Uterus (tissue), 4 donors: ENCODE measurements around the gene APOBEC2. TPM values are rescaled to one million over a fixed set of nuclear protein-coding genes. Genes with fewer than 3 reads are reported as not detected.

Experiments
- DNase-seq, 2 donors: peaks; one replicate each; pipeline ENCODE4 v3.0.0-alpha.2; 2019 to 2020
- H3K27ac ChIP-seq, 2 donors: fragments of 200-600 bp; sonication (generic); 1 replicate in 1 of 2; 2 replicates in 1 of 2; pipeline ENCODE4 v1.5.1; 2016 to 2018
- H3K27me3 ChIP-seq, 2 donors: fragments of 200-600 bp; sonication (generic); one replicate each; pipeline ENCODE4 v1.5.1; 2018 to 2019; ENCODE audit warnings: control low read depth in 1 of 2
- H3K36me3 ChIP-seq, 2 donors: fragments of 200-600 bp; sonication (generic); one replicate each; pipeline ENCODE4 v1.5.1; 2019; ENCODE audit warnings: control low read depth in 1 of 2
- H3K4me1 ChIP-seq, 2 donors: fragments of 200-600 bp; sonication (generic); one replicate each; pipeline ENCODE4 v1.5.1; 2018 to 2019; ENCODE audit warnings: control low read depth in 1 of 2
- H3K4me3 ChIP-seq, 2 donors: fragments of 200-600 bp; sonication (generic); 1 replicate in 1 of 2; 2 replicates in 1 of 2; pipeline ENCODE4 v1.5.1; 2018 to 2019; ENCODE audit warnings: mild to moderate bottlenecking in 1 of 2
- H3K9me3 ChIP-seq, 2 donors: fragments of 200-600 bp; sonication (generic); one replicate each; pipeline ENCODE4 v1.5.1; 2019; ENCODE audit warnings: control low read depth in 1 of 2
- POLR2A ChIP-seq, 2 donors: fragments of 450-650 bp; IDR thresholded peaks; one replicate each; pipeline ENCODE4 v1.6.1; 2016; ENCODE audit warnings: antibody characterized with exemption in 2 of 2, mild to moderate bottlenecking in 1 of 2, moderate library complexity in 1 of 2
- intact Hi-C: fragments of 100-400 bp; cut with DNase I; formaldehyde crosslinking; loops from one replicate; pipeline ENCODE4 v1.15.1; 2023; ENCODE audit warnings: low total_unique reads
- total RNA-seq, 4 donors: library from RNA; depleted of rRNA in 3 of 4; stranded (reverse); fragments of >200 nt in 3 of 4; gene quantifications; one replicate each; pipeline versions ENCODE4 v1.1.0 to v1.2.4, GENCODE V29; 2014 to 2023
- TF ChIP-seq, protein P1 (sequence below), 4 experiments: fragments of 200-600 bp in 2 of 4; fragments of 450-650 bp in 2 of 4; sonication (generic) in 2 of 4; IDR thresholded peaks; one replicate each; pipeline ENCODE4 v1.5.1; 2016 to 2019; ENCODE audit warnings: antibody characterized with exemption in 4 of 4, mild to moderate bottlenecking in 2 of 4, moderate library complexity in 1 of 4
- donor health status: DM: yes; HTN: yes; CAD: no.

The APOBEC2 gene
- total RNA-seq, 4 donors from 2014 or later = not detected

GRCh38 chr6:41040940-41041536 lies 12.0 kb upstream of the APOBEC2 start:
- TF ChIP-seq, protein P1, sequence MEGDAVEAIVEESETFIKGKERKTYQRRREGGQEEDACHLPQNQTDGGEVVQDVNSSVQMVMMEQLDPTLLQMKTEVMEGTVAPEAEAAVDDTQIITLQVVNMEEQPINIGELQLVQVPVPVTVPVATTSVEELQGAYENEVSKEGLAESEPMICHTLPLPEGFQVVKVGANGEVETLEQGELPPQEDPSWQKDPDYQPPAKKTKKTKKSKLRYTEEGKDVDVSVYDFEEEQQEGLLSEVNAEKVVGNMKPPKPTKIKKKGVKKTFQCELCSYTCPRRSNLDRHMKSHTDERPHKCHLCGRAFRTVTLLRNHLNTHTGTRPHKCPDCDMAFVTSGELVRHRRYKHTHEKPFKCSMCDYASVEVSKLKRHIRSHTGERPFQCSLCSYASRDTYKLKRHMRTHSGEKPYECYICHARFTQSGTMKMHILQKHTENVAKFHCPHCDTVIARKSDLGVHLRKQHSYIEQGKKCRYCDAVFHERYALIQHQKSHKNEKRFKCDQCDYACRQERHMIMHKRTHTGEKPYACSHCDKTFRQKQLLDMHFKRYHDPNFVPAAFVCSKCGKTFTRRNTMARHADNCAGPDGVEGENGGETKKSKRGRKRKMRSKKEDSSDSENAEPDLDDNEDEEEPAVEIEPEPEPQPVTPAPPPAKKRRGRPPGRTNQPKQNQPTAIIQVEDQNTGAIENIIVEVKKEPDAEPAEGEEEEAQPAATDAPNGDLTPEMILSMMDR (IDR thresholded peaks at IDR 0.05) = no peak
- no peak for DNase-seq
- intact Hi-C loops = no loop called here

GRCh38 chr6:41042226-41043055 lies 10.6 kb upstream of the APOBEC2 start, which contains the start of gene TSPO2:
TSS of gene TSPO2 (plus strand) at chr6:41042467. CDS start at chr6:41042986, 519 bp downstream.
- intact Hi-C loops = no loop called here
- H3K36me3 ChIP-seq = no peaks in the 10 kb centered on the region
- no peak for TF ChIP-seq POLR2A (IDR thresholded peaks at IDR 0.05)
- TF ChIP-seq, protein P1 (IDR thresholded peaks at IDR 0.05) = no peak

More at GRCh38 chr6:41040940-41041536, 12.0 kb upstream of the APOBEC2 start:
- Histone ChIP-seq H3K9me3 (no peaks in the 10 kb centered on the region), H3K27ac (no peak overlapping the region), H3K4me3 (no peak overlapping the region), H3K27me3 (no peaks in the 10 kb centered on the region), H3K36me3 (no peaks in the 10 kb centered on the region), H3K4me1 (no peaks in the 10 kb centered on the region)

GRCh38 chr6:41043151-41043550 lies 9.9 kb upstream of the APOBEC2 start:
- no peaks in the 10 kb centered on the region for H3K9me3 ChIP-seq
- H3K4me1 ChIP-seq = no peaks in the 10 kb centered on the region
- no peak overlapping the region for H3K4me3 ChIP-seq
- H3K36me3 ChIP-seq = no peaks in the 10 kb centered on the region
- H3K27me3 ChIP-seq = no peaks in the 10 kb centered on the region
- no peak for DNase-seq
- intact Hi-C loops = no loop called here
- no peak overlapping the region for H3K27ac ChIP-seq
- no peak for TF ChIP-seq POLR2A (IDR thresholded peaks at IDR 0.05)
- TF ChIP-seq, protein P1 (IDR thresholded peaks at IDR 0.05) = no peak

More at GRCh38 chr6:41042226-41043055, 10.6 kb upstream of the APOBEC2 start, which contains the start of gene TSPO2:
- DNase-seq = no peak
- H3K27me3 ChIP-seq = no peaks in the 10 kb centered on the region
- no peak within 1 kb of the TSS for H3K4me3 ChIP-seq
- no peaks in the 10 kb centered on the region for H3K4me1 ChIP-seq
- H3K27ac ChIP-seq = no peak within 1 kb of the TSS
- no peaks in the 10 kb centered on the region for H3K9me3 ChIP-seq

DNA sequence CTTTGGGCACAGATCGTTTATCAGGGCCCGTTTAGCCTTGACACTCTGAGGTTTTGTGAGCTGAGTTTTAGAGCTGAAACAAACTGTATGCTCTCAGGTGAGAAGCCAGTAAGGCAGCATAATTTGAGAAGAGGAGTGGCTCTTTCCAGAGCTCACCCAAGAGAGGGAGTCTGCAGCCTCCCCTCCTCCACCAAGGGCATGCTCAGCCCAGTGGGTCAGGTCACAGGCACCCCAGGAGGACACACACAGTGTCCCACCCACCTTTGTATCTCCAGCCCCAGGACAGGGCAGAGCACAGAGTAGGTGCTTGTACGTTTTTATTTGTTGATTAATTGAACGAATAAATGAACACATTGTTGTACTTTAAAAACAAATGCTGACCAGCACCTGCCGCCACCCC lies 7.3 kb upstream of the APOBEC2 start:
- DNase-seq = no peak
- Histone ChIP-seq H3K4me1 (no peaks in the 10 kb centered on the region), H3K9me3 (no peaks in the 10 kb centered on the region), H3K27ac (no peak overlapping the region), H3K27me3 (no peaks in the 10 kb centered on the region), H3K36me3 (no peaks in the 10 kb centered on the region), H3K4me3 (no peak overlapping the region)
- TF ChIP-seq, protein P1 (IDR thresholded peaks at IDR 0.05) = no peak
- no peak for TF ChIP-seq POLR2A (IDR thresholded peaks at IDR 0.05)
- intact Hi-C loops = no loop called here

- Histone ChIP-seq H3K27me3 (no peaks in the 10 kb centered on the region), H3K27ac (no peak overlapping the region), H3K4me3 (no peak overlapping the region), H3K4me1 (no peaks in the 10 kb centered on the region), H3K9me3 (no peaks in the 10 kb centered on the region), H3K36me3 (no peaks in the 10 kb centered on the region)
- no peak for DNase-seq
- intact Hi-C loops = no loop called here
- TF ChIP-seq, protein P1 (IDR thresholded peaks at IDR 0.05) = no peak
- TF ChIP-seq POLR2A (IDR thresholded peaks at IDR 0.05) = no peak
Measured at GRCh38 chr6:41046084-41046483, 6.9 kb upstream of the APOBEC2 start.
